Esophagus muscularis mucosa (tissue), 4 donors: ENCODE results near the gene TRMT61B.

Source experiments
- EP300 ChIP-seq: sonication (generic); formaldehyde crosslinking; IDR thresholded peaks from one replicate; pipeline ENCODE4 v1.6.1; 2017; ENCODE audit warnings: antibody characterized with exemption
- POLR2A ChIP-seq: fragments of 450-650 bp; IDR thresholded peaks from one replicate; pipeline ENCODE4 v1.6.1; 2017; ENCODE audit warnings: antibody characterized with exemption, moderate library complexity, mild to moderate bottlenecking, low read depth
- POLR2AphosphoS5 ChIP-seq, 2 donors: sonication (generic); formaldehyde crosslinking; IDR thresholded peaks; one replicate each; pipeline ENCODE4 v1.6.1; 2017; ENCODE audit warnings: antibody characterized with exemption in 2 of 2
- TF ChIP-seq, protein P1 (sequence below), 3 experiments: fragments of 200-600 bp in 2 of 3; fragments of 450-650 bp in 1 of 3; sonication (generic) in 2 of 3; IDR thresholded peaks; one replicate each; pipeline ENCODE4 v1.5.1; 2017 to 2019; ENCODE audit warnings: antibody characterized with exemption in 3 of 3, mild to moderate bottlenecking in 2 of 3, moderate library complexity in 1 of 3

DNA sequence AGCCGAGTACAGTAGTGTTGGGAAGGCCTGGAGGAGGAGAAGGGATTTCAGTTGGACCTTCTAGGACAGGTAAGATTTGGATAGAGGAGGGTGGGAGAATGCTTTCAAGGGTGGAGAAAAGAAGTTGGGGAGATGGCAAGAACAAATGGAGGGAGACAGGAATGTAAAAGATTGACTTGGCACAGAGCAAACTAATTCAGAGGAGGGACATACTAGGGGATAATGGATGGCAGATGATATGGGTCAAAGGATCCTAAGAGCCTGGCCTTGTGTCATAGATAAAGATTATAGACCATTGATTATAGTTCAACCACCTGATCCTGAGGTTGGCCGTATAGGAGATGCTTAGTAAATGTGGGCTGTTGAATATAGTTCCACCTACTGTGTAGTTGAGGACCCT, 36.7 kb upstream of the TRMT61B start:
- TF ChIP-seq, protein P1, sequence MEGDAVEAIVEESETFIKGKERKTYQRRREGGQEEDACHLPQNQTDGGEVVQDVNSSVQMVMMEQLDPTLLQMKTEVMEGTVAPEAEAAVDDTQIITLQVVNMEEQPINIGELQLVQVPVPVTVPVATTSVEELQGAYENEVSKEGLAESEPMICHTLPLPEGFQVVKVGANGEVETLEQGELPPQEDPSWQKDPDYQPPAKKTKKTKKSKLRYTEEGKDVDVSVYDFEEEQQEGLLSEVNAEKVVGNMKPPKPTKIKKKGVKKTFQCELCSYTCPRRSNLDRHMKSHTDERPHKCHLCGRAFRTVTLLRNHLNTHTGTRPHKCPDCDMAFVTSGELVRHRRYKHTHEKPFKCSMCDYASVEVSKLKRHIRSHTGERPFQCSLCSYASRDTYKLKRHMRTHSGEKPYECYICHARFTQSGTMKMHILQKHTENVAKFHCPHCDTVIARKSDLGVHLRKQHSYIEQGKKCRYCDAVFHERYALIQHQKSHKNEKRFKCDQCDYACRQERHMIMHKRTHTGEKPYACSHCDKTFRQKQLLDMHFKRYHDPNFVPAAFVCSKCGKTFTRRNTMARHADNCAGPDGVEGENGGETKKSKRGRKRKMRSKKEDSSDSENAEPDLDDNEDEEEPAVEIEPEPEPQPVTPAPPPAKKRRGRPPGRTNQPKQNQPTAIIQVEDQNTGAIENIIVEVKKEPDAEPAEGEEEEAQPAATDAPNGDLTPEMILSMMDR (IDR thresholded peaks at IDR 0.05) = no peak
- no peak for TF ChIP-seq POLR2AphosphoS5 (IDR thresholded peaks at IDR 0.05)
- TF ChIP-seq POLR2A = no peak
- TF ChIP-seq EP300 = no peak
